ENCODE results near the gene GTF2I.

- no peak for TF ChIP-seq CTCF (IDR thresholded peaks at IDR 0.05; ENCODE audit: borderline replicate concordance, extremely low read depth, low read length, poor library complexity, severe bottlenecking)
- TF ChIP-seq EZH2 (IDR thresholded peaks at IDR 0.05; ENCODE audit: borderline replicate concordance, low read depth, low read length, severe bottlenecking), result no peak
Measured at GRCh38 chr7:74656837-74657691, 454 bp upstream of the GTF2I start.
